A673 (cell line): ENCODE measurements around the gene VAMP2. TPM values are rescaled to one million over a fixed set of nuclear protein-coding genes. Genes with fewer than 3 reads are reported as not detected.

Source experiments
- BruUV-seq: library from RNA; stranded (reverse); fragments of 400-500 nt; replicated peaks from 2 replicates; lab custom pipeline; 2021; lab: Mats Ljungman, UMichigan
- CTCF ChIA-PET: fragments of 300-600 bp; sonication (Branson Sonifier 250); formaldehyde crosslinking; loops from one replicate; lab custom pipeline; 2022; ENCODE audit warnings: antibody characterized with exemption; lab: Charles Lee
- POLR2A ChIA-PET: fragments of 300-600 bp; sonication (Branson Sonifier 250); formaldehyde crosslinking; loops from one replicate; lab custom pipeline; 2022; ENCODE audit warnings: antibody characterized with exemption; ENCODE audit not compliant: low non-redundant PET; lab: Charles Lee
- DNase-seq: peaks from one replicate; pipeline ENCODE4 v3.0.0-alpha.2; 2015; ENCODE audit warnings: low spot score
- H3K27ac ChIP-seq: fragments of 200-600 bp; sonication (generic); 2 replicates; pipeline ENCODE4 v1.5.1; 2016; ENCODE audit warnings: mixed run types, low read depth, mild to moderate bottlenecking, mixed read lengths, antibody characterized with exemption, low read length; ENCODE audit not compliant: poor library complexity, severe bottlenecking
- H3K27me3 ChIP-seq: fragments of 200-600 bp; sonication (generic); replicated peaks from 2 replicates; pipeline ENCODE4 v1.6.1; 2017; ENCODE audit warnings: mixed run types, low read depth, mild to moderate bottlenecking, mixed read lengths, antibody characterized with exemption, low read length; ENCODE audit not compliant: insufficient read depth, poor library complexity
- H3K36me3 ChIP-seq: fragments of 200-600 bp; sonication (generic); 2 replicates; pipeline ENCODE4 v1.6.1; 2016; ENCODE audit warnings: mixed run types, mild to moderate bottlenecking, mixed read lengths, antibody characterized with exemption, low read length; ENCODE audit not compliant: insufficient read depth, poor library complexity, severe bottlenecking
- H3K4me1 ChIP-seq: fragments of 200-600 bp; sonication (generic); 2 replicates; pipeline ENCODE4 v1.6.1; 2017; ENCODE audit warnings: mixed run types, mild to moderate bottlenecking, mixed read lengths, antibody characterized with exemption, low read length; ENCODE audit not compliant: insufficient read depth, poor library complexity, severe bottlenecking
- H3K4me3 ChIP-seq: fragments of 200-600 bp; sonication (generic); 2 replicates; pipeline ENCODE4 v1.5.1; 2016; ENCODE audit warnings: low read depth, mixed run types, mild to moderate bottlenecking, mixed read lengths, low read length; ENCODE audit not compliant: poor library complexity, severe bottlenecking
- H3K9me3 ChIP-seq: fragments of 200-600 bp; sonication (generic); 2 replicates; pipeline ENCODE4 v1.6.1; 2016; ENCODE audit warnings: mixed run types, low read depth, mild to moderate bottlenecking, mixed read lengths, antibody characterized with exemption, low read length; ENCODE audit not compliant: poor library complexity, severe bottlenecking
- CTCF ChIP-seq: fragments of 300-800, 200-600 bp; sonication (generic); conservative IDR thresholded peaks from 2 replicates; pipeline ENCODE4 v1.5.1; 2017; ENCODE audit warnings: low read depth, mild to moderate bottlenecking, antibody characterized with exemption, low read length, moderate library complexity, mixed read lengths
- EZH2 ChIP-seq: fragments of 200-600 bp; sonication (generic); IDR thresholded peaks from 2 replicates; pipeline ENCODE4 v1.6.1; 2017; ENCODE audit warnings: borderline replicate concordance, low read depth, mild to moderate bottlenecking, mixed read lengths, antibody characterized with exemption, low read length; ENCODE audit not compliant: poor library complexity, severe bottlenecking
- intact Hi-C: fragments of 100-400 bp; cut with micrococcal nuclease; formaldehyde crosslinking; loops from one replicate; pipeline ENCODE4 v1.10.0; 2022; ENCODE audit not compliant: unreplicated experiment
- total RNA-seq: library from RNA; stranded (reverse); gene quantifications from 2 replicates; pipeline ENCODE4 v1.2.3, GENCODE V29; 2021

The VAMP2 gene
- total RNA-seq, 1 experiment from 2014 or later: 41.3 TPM

- H3K9me3 ChIP-seq: no peaks in the 10 kb centered on the region
- H3K27me3 ChIP-seq: no peaks in the 10 kb centered on the region
- no peak for DNase-seq
- peak overlapping the region; percentile 97 for H3K27ac ChIP-seq
- H3K4me1 ChIP-seq: peaks cover 32% of the 10 kb centered on the region
- intact Hi-C loops: no loop called here
- peak overlapping the region; percentile 100 for H3K4me3 ChIP-seq
- no TSS peak for BruUV-seq
- no peak for TF ChIP-seq CTCF
- no peak for TF ChIP-seq EZH2
- ChIA-PET POLR2A (interaction anchor here (0.7 kb wide), 1 partner anchor 27 kb away, joined by 3 read pairs; no protein-coding TSS in a partner anchor), CTCF (interaction anchor here (0.6 kb wide), 1 partner anchor 49 kb away, joined by 3 read pairs; the partner anchor contains the start of gene AURKB)
- peaks cover 22% of the 10 kb centered on the region for H3K36me3 ChIP-seq
Observed at GRCh38 chr17:8161289-8162232, 1.2 kb downstream of the VAMP2 start.

- no peak for TF ChIP-seq CTCF
- TF ChIP-seq EZH2: no peak
- peaks cover 34% of the 10 kb centered on the region for H3K4me1 ChIP-seq
- no TSS peak for BruUV-seq
- DNase-seq: no peak
- no peak overlapping the region for H3K27ac ChIP-seq
- intact Hi-C loops: no loop called here
- H3K27me3 ChIP-seq: no peaks in the 10 kb centered on the region
- CTCF ChIA-PET: interaction anchor here (0.6 kb wide), 1 partner anchor 50 kb away, joined by 3 read pairs; the partner anchor contains the start of gene AURKB
- no peak overlapping the region for H3K4me3 ChIP-seq
- no peaks in the 10 kb centered on the region for H3K9me3 ChIP-seq
- POLR2A ChIA-PET: interaction anchor here (0.7 kb wide), 1 partner anchor 28 kb away, joined by 3 read pairs; no protein-coding TSS in a partner anchor
- H3K36me3 ChIP-seq: peaks cover 22% of the 10 kb centered on the region
Observed at GRCh38 chr17:8160741-8161221, 2.0 kb downstream of the VAMP2 start.

- ChIA-PET POLR2A (no interaction called here), CTCF (no interaction called here)
- intact Hi-C loops: no loop called here
- H3K4me1 ChIP-seq: peaks cover 39% of the 10 kb centered on the region
- BruUV-seq: no TSS peak
- H3K27ac ChIP-seq: no peak overlapping the region
- TF ChIP-seq CTCF: no peak
- no peak for TF ChIP-seq EZH2
- peaks cover 22% of the 10 kb centered on the region for H3K36me3 ChIP-seq
- H3K9me3 ChIP-seq: no peaks in the 10 kb centered on the region
- no peak for DNase-seq
- no peak overlapping the region for H3K4me3 ChIP-seq
- no peaks in the 10 kb centered on the region for H3K27me3 ChIP-seq
Observed at GRCh38 chr17:8160224-8160577, 2.5 kb downstream of the VAMP2 start.
